Measurements from ENCODE around the gene HELZ. TPM values are rescaled to one million over a fixed set of nuclear protein-coding genes. Genes with fewer than 3 reads are reported as not detected.

The HELZ gene

DNA sequence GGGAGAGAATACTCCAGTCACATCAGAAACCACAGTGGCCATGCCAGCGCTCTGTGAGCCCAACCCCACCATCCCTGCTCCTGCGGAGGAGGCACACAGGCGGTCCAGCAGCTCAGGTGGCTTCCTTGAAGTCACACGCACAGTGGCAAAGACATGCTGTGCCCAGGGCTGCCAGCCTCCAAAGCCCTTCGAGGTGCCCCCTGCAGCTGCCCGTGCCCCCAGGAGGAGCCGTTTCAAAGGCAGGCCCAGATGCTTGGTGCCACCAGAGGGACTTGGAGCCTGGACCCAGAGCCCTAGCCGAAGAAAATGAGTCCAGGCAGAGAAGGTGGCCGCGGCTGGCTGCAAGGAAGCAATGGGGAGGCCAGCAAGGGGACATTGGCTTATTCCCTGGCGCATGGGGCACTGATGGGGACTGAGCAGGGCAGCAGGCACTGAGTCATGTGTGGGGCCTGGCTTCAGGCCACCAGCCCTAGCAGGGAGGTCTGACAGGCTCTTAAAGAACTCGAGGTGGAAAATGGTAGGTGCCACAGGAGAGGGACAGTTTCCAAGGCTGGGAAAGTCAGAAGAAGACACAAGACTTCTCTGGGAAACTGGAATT lies 217.9 kb downstream of the HELZ start:
- Histone ChIP-seq H3K4me2 (ENCODE audit: low read length) (no peak overlapping the region), H3K36me3 (ENCODE audit: insufficient read depth, low read length) (no peaks in the 10 kb centered on the region), H3K27me3 (ENCODE audit: control insufficient read depth, insufficient read depth, low read length) (peaks cover 25% of the 10 kb centered on the region), H3K4me1 (ENCODE audit: control insufficient read depth, insufficient read depth, low read length) (no peaks in the 10 kb centered on the region), H3K4me3 (ENCODE audit: low read length) (no peak overlapping the region), H3K9ac (ENCODE audit: low read depth, low read length) (no peak overlapping the region), H3K9me3 (replicated peaks; ENCODE audit: low read length) (no peaks in the 10 kb centered on the region)

DNA sequence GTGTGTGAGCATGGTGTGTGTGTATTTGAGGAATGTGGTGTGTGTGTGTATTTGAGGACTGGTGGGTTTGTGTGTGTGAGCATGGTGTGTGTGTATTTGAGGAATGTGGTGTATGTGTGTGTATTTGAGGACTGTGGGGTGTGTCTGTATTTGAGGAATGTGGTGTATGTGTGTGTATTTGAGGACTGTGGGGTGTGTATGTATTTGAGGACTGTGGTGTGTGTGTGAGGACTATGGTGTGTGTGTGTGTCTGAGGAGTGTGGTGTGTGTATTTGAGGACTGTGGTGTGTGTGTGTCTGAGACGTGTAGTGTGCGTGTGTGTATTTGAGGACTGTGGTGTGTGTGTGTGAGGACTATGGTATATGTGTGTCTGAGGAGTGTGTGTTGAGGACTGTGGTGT lies 218.7 kb downstream of the HELZ start:
- H3K36me3 ChIP-seq (ENCODE audit: insufficient read depth, low read length), result no peaks in the 10 kb centered on the region
- no peak overlapping the region for H3K4me2 ChIP-seq (ENCODE audit: low read length)
- no peak overlapping the region for H3K4me3 ChIP-seq (ENCODE audit: low read length)
- no peaks in the 10 kb centered on the region for H3K9me3 ChIP-seq (replicated peaks; ENCODE audit: low read length)
- no peaks in the 10 kb centered on the region for H3K4me1 ChIP-seq (ENCODE audit: control insufficient read depth, insufficient read depth, low read length)
- peaks cover 20% of the 10 kb centered on the region for H3K27me3 ChIP-seq (ENCODE audit: control insufficient read depth, insufficient read depth, low read length)
- no peak overlapping the region for H3K9ac ChIP-seq (ENCODE audit: low read depth, low read length)

DNA sequence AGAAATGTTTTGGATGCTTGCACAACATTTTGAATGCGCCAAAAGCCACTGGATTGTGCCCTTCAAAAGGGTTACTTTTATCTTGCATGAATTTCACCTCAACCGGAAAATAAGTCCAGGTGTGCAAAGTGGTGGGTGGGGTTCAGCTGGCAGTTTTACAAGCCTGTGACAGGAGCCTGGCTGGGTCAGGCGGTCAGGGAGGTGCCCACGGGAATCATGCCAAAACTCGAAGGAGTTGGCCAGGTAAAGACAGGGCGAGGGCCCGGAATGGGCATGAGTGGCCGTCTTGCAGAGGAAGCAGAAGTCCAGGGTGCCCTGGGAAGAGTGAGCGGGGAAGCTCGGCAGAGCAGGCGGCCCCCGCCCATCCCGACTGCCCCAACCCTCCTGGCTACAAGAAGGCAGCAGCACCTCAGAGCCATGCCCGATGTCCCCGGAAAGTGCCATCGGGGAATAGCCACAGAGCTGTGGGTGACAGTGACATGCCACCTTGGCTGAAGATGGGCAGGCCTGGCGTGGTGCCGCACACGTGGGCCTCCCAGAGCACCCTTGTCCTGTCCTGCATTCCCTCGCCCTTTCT lies 219.7 kb downstream of the HELZ start:
- H3K9ac ChIP-seq (ENCODE audit: low read depth, low read length), result no peak overlapping the region
- peaks cover 25% of the 10 kb centered on the region for H3K27me3 ChIP-seq (ENCODE audit: control insufficient read depth, insufficient read depth, low read length)
- H3K4me2 ChIP-seq (ENCODE audit: low read length), result no peak overlapping the region
- no peaks in the 10 kb centered on the region for H3K9me3 ChIP-seq (replicated peaks; ENCODE audit: low read length)
- H3K4me3 ChIP-seq (ENCODE audit: low read length), result no peak overlapping the region
- H3K36me3 ChIP-seq (ENCODE audit: insufficient read depth, low read length), result no peaks in the 10 kb centered on the region
- no peaks in the 10 kb centered on the region for H3K4me1 ChIP-seq (ENCODE audit: control insufficient read depth, insufficient read depth, low read length)

DNA sequence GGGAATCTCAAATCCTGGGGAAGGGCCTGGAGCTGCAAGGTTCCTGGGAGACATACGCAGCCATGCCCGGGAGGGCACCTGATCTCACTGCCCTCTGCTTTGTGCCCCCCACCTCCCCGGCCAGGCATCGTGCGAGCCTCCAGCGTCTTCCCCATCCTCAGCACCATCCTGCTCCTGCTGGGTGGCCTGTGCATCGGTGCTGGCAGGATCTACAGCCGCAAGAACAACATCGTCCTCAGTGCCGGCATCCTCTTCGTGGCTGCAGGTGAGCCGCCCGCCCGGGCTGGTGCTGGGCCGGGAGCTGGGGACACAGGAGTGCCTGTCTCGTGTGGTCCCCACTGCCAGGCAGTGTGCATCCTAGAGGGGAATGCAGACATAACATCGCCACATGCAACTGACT lies 220.3 kb downstream of the HELZ start:
- no peak overlapping the region for H3K4me2 ChIP-seq (ENCODE audit: low read length)
- no peaks in the 10 kb centered on the region for H3K36me3 ChIP-seq (ENCODE audit: insufficient read depth, low read length)
- no peaks in the 10 kb centered on the region for H3K4me1 ChIP-seq (ENCODE audit: control insufficient read depth, insufficient read depth, low read length)
- peaks cover 28% of the 10 kb centered on the region for H3K27me3 ChIP-seq (ENCODE audit: control insufficient read depth, insufficient read depth, low read length)
- H3K9me3 ChIP-seq (replicated peaks; ENCODE audit: low read length), result no peaks in the 10 kb centered on the region
- H3K4me3 ChIP-seq (ENCODE audit: low read length), result no peak overlapping the region
- H3K9ac ChIP-seq (ENCODE audit: low read depth, low read length), result no peak overlapping the region

DNA sequence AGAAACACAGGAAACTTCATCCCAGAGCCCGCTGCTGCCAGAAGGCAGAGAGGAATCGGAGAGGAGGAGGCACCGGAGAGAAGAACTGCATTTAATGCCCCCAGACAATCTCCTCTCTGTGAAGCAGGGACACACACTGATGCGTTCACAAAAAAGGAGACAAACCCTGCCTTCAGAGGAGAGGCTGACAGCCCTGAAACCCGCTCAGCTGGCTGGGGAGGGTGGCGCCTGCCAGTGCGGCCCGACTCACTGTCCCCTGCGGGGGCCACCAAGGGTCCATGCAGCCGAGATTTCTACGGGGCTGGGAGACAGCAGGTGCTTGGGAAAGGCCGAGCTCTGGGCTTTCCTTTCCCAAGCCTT lies 222.6 kb downstream of the HELZ start:
- no peak overlapping the region for H3K4me3 ChIP-seq (ENCODE audit: low read length)
- H3K4me1 ChIP-seq (ENCODE audit: control insufficient read depth, insufficient read depth, low read length), result no peaks in the 10 kb centered on the region
- H3K36me3 ChIP-seq (ENCODE audit: insufficient read depth, low read length), result no peaks in the 10 kb centered on the region
- no peak overlapping the region for H3K4me2 ChIP-seq (ENCODE audit: low read length)
- peaks cover 32% of the 10 kb centered on the region for H3K27me3 ChIP-seq (ENCODE audit: control insufficient read depth, insufficient read depth, low read length)
- no peaks in the 10 kb centered on the region for H3K9me3 ChIP-seq (replicated peaks; ENCODE audit: low read length)
- no peak overlapping the region for H3K9ac ChIP-seq (ENCODE audit: low read depth, low read length)

DNA sequence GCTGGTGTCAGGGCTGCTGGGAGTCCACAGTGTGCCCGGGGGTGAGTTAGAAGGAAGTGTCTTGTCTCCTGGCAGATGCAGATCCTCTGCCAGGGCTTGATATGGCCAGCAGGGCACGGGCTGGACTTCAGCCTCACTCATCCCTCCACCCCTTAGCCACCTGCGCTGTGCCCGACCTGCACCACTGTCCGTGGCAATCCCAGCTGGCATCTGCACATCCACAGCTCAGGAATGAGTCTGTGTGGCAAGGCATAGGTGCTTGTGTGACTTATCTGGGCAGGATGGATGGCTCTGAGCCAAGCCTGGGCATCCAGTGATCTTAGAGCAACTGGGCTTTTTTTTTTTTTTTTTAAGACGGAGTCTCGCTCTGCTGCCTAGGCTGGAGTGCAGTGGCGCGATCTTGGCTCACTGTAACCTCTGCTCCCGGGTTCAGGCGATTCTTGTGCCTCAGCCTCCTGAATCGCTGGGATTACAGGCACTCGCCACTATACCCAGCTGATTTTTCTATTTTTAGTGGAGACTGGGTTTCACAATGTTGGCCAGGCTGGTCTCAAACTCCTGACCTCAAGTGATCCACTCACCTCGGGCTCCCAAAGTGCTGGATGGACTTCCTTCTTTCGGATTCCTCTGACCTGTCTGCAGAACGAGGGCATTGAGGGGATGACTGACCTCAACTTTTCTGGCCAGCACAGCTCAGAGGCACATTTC lies 223.1 kb downstream of the HELZ start:
- Histone ChIP-seq H3K36me3 (ENCODE audit: insufficient read depth, low read length) (no peaks in the 10 kb centered on the region), H3K9ac (ENCODE audit: low read depth, low read length) (no peak overlapping the region), H3K4me2 (ENCODE audit: low read length) (no peak overlapping the region), H3K9me3 (replicated peaks; ENCODE audit: low read length) (no peaks in the 10 kb centered on the region), H3K4me1 (ENCODE audit: control insufficient read depth, insufficient read depth, low read length) (no peaks in the 10 kb centered on the region), H3K4me3 (ENCODE audit: low read length) (no peak overlapping the region), H3K27me3 (ENCODE audit: control insufficient read depth, insufficient read depth, low read length) (peaks cover 32% of the 10 kb centered on the region)

DNA sequence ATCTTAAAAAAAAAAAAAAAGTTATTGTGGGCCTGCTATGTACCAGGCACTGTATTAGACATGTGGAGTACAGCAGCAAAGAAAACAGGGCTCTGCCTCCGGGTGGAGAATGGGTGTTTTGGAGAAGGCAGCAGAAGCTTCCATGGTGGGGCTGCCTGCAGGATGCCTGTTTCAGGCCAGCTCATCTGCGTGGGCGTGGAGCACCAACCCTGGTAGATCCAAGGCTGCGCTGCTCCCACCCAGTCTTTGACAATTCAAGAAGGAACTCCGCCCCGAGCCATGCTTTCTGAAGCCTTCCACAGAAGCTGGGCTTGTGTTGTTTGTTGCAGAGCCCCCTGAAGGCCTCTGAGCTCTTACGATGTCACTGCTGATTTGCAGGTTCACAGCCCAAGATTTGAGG lies 223.8 kb downstream of the HELZ start:
- no peaks in the 10 kb centered on the region for H3K36me3 ChIP-seq (ENCODE audit: insufficient read depth, low read length)
- H3K27me3 ChIP-seq (ENCODE audit: control insufficient read depth, insufficient read depth, low read length), result peaks cover 36% of the 10 kb centered on the region
- H3K4me2 ChIP-seq (ENCODE audit: low read length), result no peak overlapping the region
- no peak overlapping the region for H3K9ac ChIP-seq (ENCODE audit: low read depth, low read length)
- H3K4me3 ChIP-seq (ENCODE audit: low read length), result no peak overlapping the region
- no peaks in the 10 kb centered on the region for H3K4me1 ChIP-seq (ENCODE audit: control insufficient read depth, insufficient read depth, low read length)
- no peaks in the 10 kb centered on the region for H3K9me3 ChIP-seq (replicated peaks; ENCODE audit: low read length)

Small RNAs within 50 kb of the gene (small RNA-seq; reads per million reads assigned to genes)
- not detected for gene AC007448.1
- not detected for gene RF00393
- gene RNA5SP447, result not detected
